Vagina (tissue), 2 donors: ENCODE measurements around the gene CXorf49B.
"Not testable (repeated sequence)": the region's sequence is repeated elsewhere in the genome, so short reads cannot be mapped to it uniquely, and the experiment has no call there.

ENCODE experiments used
- POLR2AphosphoS5 ChIP-seq, 2 donors: sonication (generic); formaldehyde crosslinking; IDR thresholded peaks; one replicate each; pipeline ENCODE4 v1.9.0; 2017; ENCODE audit warnings: antibody characterized with exemption in 2 of 2, mild to moderate bottlenecking in 2 of 2, low read depth in 1 of 2; ENCODE audit not compliant: insufficient read depth in 1 of 2
- TF ChIP-seq, protein P1 (sequence below), 3 experiments: fragments of 450-650 bp in 2 of 3; fragments of 200-600 bp in 1 of 3; sonication (generic) in 1 of 3; IDR thresholded peaks; one replicate each; pipeline ENCODE4 v1.5.1; 2017 to 2019; ENCODE audit warnings: antibody characterized with exemption in 3 of 3, mild to moderate bottlenecking in 2 of 3, moderate library complexity in 2 of 3

GRCh38 chrX:71760688-71761281 is 2.4 kb upstream of the CXorf49B start:
- TF ChIP-seq, protein P1, sequence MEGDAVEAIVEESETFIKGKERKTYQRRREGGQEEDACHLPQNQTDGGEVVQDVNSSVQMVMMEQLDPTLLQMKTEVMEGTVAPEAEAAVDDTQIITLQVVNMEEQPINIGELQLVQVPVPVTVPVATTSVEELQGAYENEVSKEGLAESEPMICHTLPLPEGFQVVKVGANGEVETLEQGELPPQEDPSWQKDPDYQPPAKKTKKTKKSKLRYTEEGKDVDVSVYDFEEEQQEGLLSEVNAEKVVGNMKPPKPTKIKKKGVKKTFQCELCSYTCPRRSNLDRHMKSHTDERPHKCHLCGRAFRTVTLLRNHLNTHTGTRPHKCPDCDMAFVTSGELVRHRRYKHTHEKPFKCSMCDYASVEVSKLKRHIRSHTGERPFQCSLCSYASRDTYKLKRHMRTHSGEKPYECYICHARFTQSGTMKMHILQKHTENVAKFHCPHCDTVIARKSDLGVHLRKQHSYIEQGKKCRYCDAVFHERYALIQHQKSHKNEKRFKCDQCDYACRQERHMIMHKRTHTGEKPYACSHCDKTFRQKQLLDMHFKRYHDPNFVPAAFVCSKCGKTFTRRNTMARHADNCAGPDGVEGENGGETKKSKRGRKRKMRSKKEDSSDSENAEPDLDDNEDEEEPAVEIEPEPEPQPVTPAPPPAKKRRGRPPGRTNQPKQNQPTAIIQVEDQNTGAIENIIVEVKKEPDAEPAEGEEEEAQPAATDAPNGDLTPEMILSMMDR (IDR thresholded peaks at IDR 0.05) = not testable (repeated sequence)
- TF ChIP-seq POLR2AphosphoS5 (IDR thresholded peaks at IDR 0.05; ENCODE audit: insufficient read depth in 1 of 2, low read depth in 1 of 2) = not testable (repeated sequence)
